ENCODE results near the gene ADRA2B. TPM values are rescaled to one million over a fixed set of nuclear protein-coding genes. Genes with fewer than 3 reads are reported as not detected.
"Not testable (repeated sequence)": the region's sequence is repeated elsewhere in the genome, so short reads cannot be mapped to it uniquely, and the experiment has no call there.

Gene ADRA2B
- 0.21 TPM in 2 replicates for total RNA-seq

GRCh38 chr2:96116424-96116878 is at the start of gene ADRA2B:
Gene ADRA2B (minus strand): TSS chr2:96116571. CDS start chr2:96116149, 422 bp downstream.
- Mint-ChIP-seq H3K4me1 (peaks cover 22% of the 10 kb centered on the region), H3K27ac (peak within 1 kb of the TSS; percentile 16), H3K27me3 (peaks cover 39% of the 10 kb centered on the region), H3K4me3 (peak within 1 kb of the TSS; percentile 82), H3K9me3 (no peaks in the 10 kb centered on the region), H3K36me3 (ENCODE audit: low read depth) (no peaks in the 10 kb centered on the region)
- peak; percentile 90 for DNase-seq
- intact Hi-C loops (cut with micrococcal nuclease) = loop anchor here (1.0 to 10.0 kb wide), 3 partner anchors 29 to 114 kb away; partner anchors contain the start of gene DUSP2

GRCh38 chr2:96164459-96165184 is 48.3 kb upstream of the ADRA2B start:
- no peaks in the 10 kb centered on the region for H3K27me3 Mint-ChIP-seq
- peak; percentile 88 for DNase-seq
- H3K9me3 Mint-ChIP-seq = peaks cover 8% of the 10 kb centered on the region
- H3K36me3 Mint-ChIP-seq (ENCODE audit: low read depth) = peaks cover 10% of the 10 kb centered on the region
- peaks cover 52% of the 10 kb centered on the region for H3K4me1 Mint-ChIP-seq
- H3K4me3 Mint-ChIP-seq = peak overlapping the region; percentile 86
- intact Hi-C loops (cut with micrococcal nuclease) = loop anchor here (5.0 kb wide), 1 partner anchor 323 kb away; no protein-coding TSS in a partner anchor
- H3K27ac Mint-ChIP-seq = peak overlapping the region; percentile 99

GRCh38 chr2:96163768-96164429 is 47.5 kb upstream of the ADRA2B start:
- H3K9me3 Mint-ChIP-seq = peaks cover 3% of the 10 kb centered on the region
- H3K4me1 Mint-ChIP-seq = peaks cover 56% of the 10 kb centered on the region
- H3K4me3 Mint-ChIP-seq = peak overlapping the region; percentile 86
- intact Hi-C loops (cut with micrococcal nuclease) = loop anchor here (1.0 to 5.0 kb wide), 2 partner anchors 18 to 323 kb away; no protein-coding TSS in a partner anchor
- H3K27ac Mint-ChIP-seq = peak overlapping the region; percentile 99
- H3K27me3 Mint-ChIP-seq = no peaks in the 10 kb centered on the region
- peaks cover 8% of the 10 kb centered on the region for H3K36me3 Mint-ChIP-seq (ENCODE audit: low read depth)
- peak; percentile 88 for DNase-seq

GRCh38 chr2:96163415-96163767 is 47.0 kb upstream of the ADRA2B start:
- Mint-ChIP-seq H3K27me3 (no peaks in the 10 kb centered on the region), H3K4me1 (peaks cover 57% of the 10 kb centered on the region), H3K9me3 (peaks cover 3% of the 10 kb centered on the region), H3K4me3 (peak overlapping the region; percentile 86), H3K36me3 (ENCODE audit: low read depth) (peaks cover 8% of the 10 kb centered on the region), H3K27ac (peak overlapping the region; percentile 99)
- DNase-seq = no peak
- intact Hi-C loops (cut with micrococcal nuclease) = loop anchor here (1.0 to 5.0 kb wide), 2 partner anchors 17 to 324 kb away; no protein-coding TSS in a partner anchor

- no peak for DNase-seq
- peaks cover 3% of the 10 kb centered on the region for H3K9me3 Mint-ChIP-seq
- H3K27me3 Mint-ChIP-seq = no peaks in the 10 kb centered on the region
- peak overlapping the region; percentile 51 for H3K4me3 Mint-ChIP-seq
- intact Hi-C loops (cut with micrococcal nuclease) = loop anchor here (5.0 kb wide), 1 partner anchor 325 kb away; no protein-coding TSS in a partner anchor
- H3K36me3 Mint-ChIP-seq (ENCODE audit: low read depth) = peaks cover 8% of the 10 kb centered on the region
- H3K4me1 Mint-ChIP-seq = peaks cover 62% of the 10 kb centered on the region
- peak overlapping the region; percentile 99 for H3K27ac Mint-ChIP-seq
These were observed 45.5 kb upstream of the ADRA2B start for GRCh38 chr2:96161898-96162297.

- H3K4me3 Mint-ChIP-seq; H3K9me3 Mint-ChIP-seq; H3K27me3 Mint-ChIP-seq; DNase-seq; H3K36me3 Mint-ChIP-seq (ENCODE audit: low read depth): not testable (repeated sequence)
- H3K27ac Mint-ChIP-seq = peak overlapping the region; percentile 54
- H3K4me1 Mint-ChIP-seq = peaks cover 73% of the 10 kb centered on the region
- intact Hi-C loops (cut with micrococcal nuclease) = loop anchor here (5.0 kb wide), 1 partner anchor 327 kb away; no protein-coding TSS in a partner anchor
These were observed 44.0 kb upstream of the ADRA2B start for GRCh38 chr2:96160366-96160765.

DNA sequence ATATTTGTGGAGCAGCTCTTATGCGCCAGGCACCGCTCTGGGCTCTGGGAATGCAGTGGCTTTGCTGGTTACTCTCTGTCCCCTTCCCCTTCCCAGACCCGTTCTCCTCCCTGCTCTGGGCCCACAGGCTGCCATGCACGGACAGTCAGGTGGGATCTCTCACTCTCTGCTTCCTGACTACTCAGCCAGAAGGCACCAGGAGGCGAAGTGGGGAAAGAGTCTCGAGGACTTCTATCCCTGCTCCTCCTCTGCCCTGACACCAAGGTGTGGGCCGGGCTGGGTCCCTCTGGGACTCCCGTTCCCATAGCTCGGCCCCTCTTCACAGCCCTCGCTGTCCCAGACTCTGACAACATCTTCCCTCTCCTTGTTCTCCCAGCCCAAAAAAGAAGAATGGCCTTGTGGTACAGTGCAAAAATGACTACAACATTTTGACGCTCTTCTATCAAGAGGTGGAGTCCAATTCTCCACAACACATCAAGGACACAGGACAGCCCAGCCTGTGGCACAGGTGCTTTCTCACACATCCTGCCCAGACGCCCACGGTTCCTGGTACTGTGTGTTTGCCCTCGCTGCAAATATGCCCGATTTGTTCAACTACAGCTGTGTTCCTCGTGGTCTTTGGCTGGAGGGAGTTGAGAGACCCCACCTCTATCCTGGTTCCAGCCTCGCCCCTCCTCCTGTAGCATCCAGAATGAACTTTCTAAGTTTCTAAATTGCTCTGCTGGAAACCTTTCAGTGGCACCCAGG is 42.9 kb upstream of the ADRA2B start:
- Mint-ChIP-seq H3K4me3 (peak overlapping the region; percentile 70), H3K27ac (peak overlapping the region; percentile 92), H3K9me3 (peaks cover 3% of the 10 kb centered on the region), H3K27me3 (no peaks in the 10 kb centered on the region), H3K36me3 (ENCODE audit: low read depth) (peaks cover 6% of the 10 kb centered on the region), H3K4me1 (peaks cover 66% of the 10 kb centered on the region)
- DNase-seq = peak; percentile 78
- intact Hi-C loops (cut with micrococcal nuclease) = no loop called here

- Mint-ChIP-seq H3K27ac (peak overlapping the region; percentile 92), H3K9me3 (peaks cover 3% of the 10 kb centered on the region), H3K36me3 (ENCODE audit: low read depth) (peaks cover 3% of the 10 kb centered on the region), H3K4me3 (peak overlapping the region; percentile 70), H3K27me3 (no peaks in the 10 kb centered on the region), H3K4me1 (peaks cover 62% of the 10 kb centered on the region)
- intact Hi-C loops (cut with micrococcal nuclease) = no loop called here
- DNase-seq = no peak
These were observed 42.2 kb upstream of the ADRA2B start for GRCh38 chr2:96158554-96158940.

DNA sequence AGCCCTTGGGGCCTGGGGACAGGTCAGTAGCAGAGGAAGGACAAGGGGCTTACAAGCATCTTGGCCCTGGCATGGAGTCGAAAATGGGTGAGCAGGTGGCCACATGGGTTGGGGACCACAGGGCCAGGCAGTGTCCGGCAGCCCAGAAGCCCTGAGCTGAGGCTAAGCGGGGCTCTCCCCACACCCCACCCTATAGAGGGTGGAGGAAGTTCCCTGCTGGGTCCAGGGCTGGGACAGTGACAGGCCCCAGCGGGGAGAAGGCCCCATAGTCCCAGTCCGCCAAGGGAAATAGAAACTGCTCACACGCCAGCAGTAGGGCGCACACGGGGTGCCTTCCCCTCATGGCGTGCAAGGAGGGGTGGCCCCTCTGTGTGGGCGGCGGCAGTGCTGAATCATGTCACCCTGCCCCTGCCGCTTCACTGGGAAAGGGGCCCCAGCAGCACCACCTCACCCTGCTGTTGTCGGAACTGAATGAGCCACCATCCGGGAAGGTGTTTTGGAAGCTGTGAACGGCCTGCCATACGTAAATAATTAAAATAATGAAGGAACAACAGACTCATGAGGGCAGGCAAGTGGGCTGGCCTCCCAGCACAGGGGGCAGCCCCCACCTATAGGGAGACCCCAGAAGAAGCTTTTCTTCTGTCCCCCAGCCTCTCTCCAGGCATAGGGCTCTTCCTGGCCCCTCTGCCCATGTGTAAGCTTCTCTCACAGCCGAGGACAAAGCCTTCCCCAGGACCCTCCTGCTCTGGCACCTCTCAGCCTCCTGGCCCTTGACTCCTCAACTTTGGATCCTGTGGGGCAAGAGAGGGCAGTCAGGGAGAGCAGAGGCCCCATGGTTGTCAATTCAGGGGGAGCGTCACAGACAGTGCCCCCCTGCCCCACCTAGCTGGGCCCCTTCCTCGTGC is 41.5 kb upstream of the ADRA2B start:
- Mint-ChIP-seq H3K36me3 (ENCODE audit: low read depth) (peaks cover 3% of the 10 kb centered on the region), H3K27ac (peak overlapping the region; percentile 92), H3K27me3 (no peaks in the 10 kb centered on the region), H3K4me3 (peak overlapping the region; percentile 70), H3K9me3 (peaks cover 3% of the 10 kb centered on the region), H3K4me1 (peaks cover 64% of the 10 kb centered on the region)
- intact Hi-C loops (cut with micrococcal nuclease) = loop anchor here (1.0 kb wide), 2 partner anchors 12 to 16 kb away; no protein-coding TSS in a partner anchor
- DNase-seq = peak; percentile 92

GRCh38 chr2:96156926-96157648 is 40.7 kb upstream of the ADRA2B start:
- Mint-ChIP-seq H3K4me1 (peaks cover 61% of the 10 kb centered on the region), H3K27ac (peak overlapping the region; percentile 92), H3K36me3 (ENCODE audit: low read depth) (peaks cover 3% of the 10 kb centered on the region), H3K9me3 (peaks cover 3% of the 10 kb centered on the region), H3K4me3 (peak overlapping the region; percentile 70), H3K27me3 (no peaks in the 10 kb centered on the region)
- peak; percentile 65 for DNase-seq
- intact Hi-C loops (cut with micrococcal nuclease) = loop anchor here (1.0 kb wide), 2 partner anchors 11 to 17 kb away; no protein-coding TSS in a partner anchor

GRCh38 chr2:96156011-96156820 is 39.8 kb upstream of the ADRA2B start:
- peaks cover 3% of the 10 kb centered on the region for H3K36me3 Mint-ChIP-seq (ENCODE audit: low read depth)
- H3K9me3 Mint-ChIP-seq = peaks cover 3% of the 10 kb centered on the region
- H3K4me3 Mint-ChIP-seq = peak overlapping the region; percentile 70
- peak; percentile 82 for DNase-seq
- intact Hi-C loops (cut with micrococcal nuclease) = no loop called here
- peaks cover 63% of the 10 kb centered on the region for H3K4me1 Mint-ChIP-seq
- peak overlapping the region; percentile 92 for H3K27ac Mint-ChIP-seq
- no peaks in the 10 kb centered on the region for H3K27me3 Mint-ChIP-seq

Measured in activated CD4-positive, alpha-beta T cell treated with anti-CD3 and anti-CD28 coated beads, Interleukin-2, amount 10 ng/mL, durations not matched to agents 24 days and 14 days (primary cell).